ENCODE data around the gene HDAC4. TPM values are rescaled to one million over a fixed set of nuclear protein-coding genes. Genes with fewer than 3 reads are reported as not detected.

The HDAC4 gene
- total RNA-seq, 1 donor from 2014 or later, result 39.0 TPM

- DNase-seq (ENCODE audit: extremely low spot score, unreplicated experiment), result no peak
- no peaks in the 10 kb centered on the region for H3K9me3 Mint-ChIP-seq
- no peak overlapping the region for H3K27ac Mint-ChIP-seq
- TF ChIP-seq CTCF (conservative IDR thresholded peaks at IDR 0.05), result no peak
- no peaks in the 10 kb centered on the region for H3K36me3 Mint-ChIP-seq
- H3K4me3 Mint-ChIP-seq, result no peak overlapping the region
- H3K4me1 Mint-ChIP-seq (ENCODE audit: unreplicated experiment), result peaks cover 22% of the 10 kb centered on the region
- H3K27me3 Mint-ChIP-seq, result no peaks in the 10 kb centered on the region
These were observed 201.6 kb downstream of the HDAC4 start for GRCh38 chr2:239199041-239199768.

- Mint-ChIP-seq H3K4me3 (no peak overlapping the region), H3K4me1 (ENCODE audit: unreplicated experiment) (peaks cover 30% of the 10 kb centered on the region), H3K36me3 (no peaks in the 10 kb centered on the region), H3K9me3 (no peaks in the 10 kb centered on the region), H3K27me3 (no peaks in the 10 kb centered on the region), H3K27ac (no peak overlapping the region)
- DNase-seq (ENCODE audit: extremely low spot score, unreplicated experiment), result no peak
- TF ChIP-seq CTCF (conservative IDR thresholded peaks at IDR 0.05), result no peak
These were observed 202.6 kb downstream of the HDAC4 start for GRCh38 chr2:239198221-239198620.

- H3K36me3 Mint-ChIP-seq, result no peaks in the 10 kb centered on the region
- H3K4me1 Mint-ChIP-seq (ENCODE audit: unreplicated experiment), result peaks cover 32% of the 10 kb centered on the region
- no peaks in the 10 kb centered on the region for H3K27me3 Mint-ChIP-seq
- peak; percentile 34 for DNase-seq (ENCODE audit: extremely low spot score, unreplicated experiment)
- TF ChIP-seq CTCF (conservative IDR thresholded peaks at IDR 0.05), result no peak
- H3K9me3 Mint-ChIP-seq, result no peaks in the 10 kb centered on the region
- H3K27ac Mint-ChIP-seq, result no peak overlapping the region
- no peak overlapping the region for H3K4me3 Mint-ChIP-seq
These were observed 203.7 kb downstream of the HDAC4 start for GRCh38 chr2:239197146-239197545.

- Mint-ChIP-seq H3K4me1 (ENCODE audit: unreplicated experiment) (peaks cover 32% of the 10 kb centered on the region), H3K4me3 (no peak overlapping the region), H3K27me3 (no peaks in the 10 kb centered on the region), H3K36me3 (no peaks in the 10 kb centered on the region), H3K9me3 (no peaks in the 10 kb centered on the region), H3K27ac (no peak overlapping the region)
- TF ChIP-seq CTCF (conservative IDR thresholded peaks at IDR 0.05), result no peak
- DNase-seq (ENCODE audit: extremely low spot score, unreplicated experiment), result peak; percentile 55
These were observed 204.3 kb downstream of the HDAC4 start for GRCh38 chr2:239196474-239197021.

GRCh38 chr2:239195992-239196391, 204.8 kb downstream of the HDAC4 start:
- H3K4me1 Mint-ChIP-seq (ENCODE audit: unreplicated experiment), result peaks cover 29% of the 10 kb centered on the region
- H3K9me3 Mint-ChIP-seq, result no peaks in the 10 kb centered on the region
- no peak for TF ChIP-seq CTCF (conservative IDR thresholded peaks at IDR 0.05)
- no peaks in the 10 kb centered on the region for H3K36me3 Mint-ChIP-seq
- H3K4me3 Mint-ChIP-seq, result no peak overlapping the region
- peak overlapping the region; percentile 7 for H3K27ac Mint-ChIP-seq
- no peak for DNase-seq (ENCODE audit: extremely low spot score, unreplicated experiment)
- no peaks in the 10 kb centered on the region for H3K27me3 Mint-ChIP-seq

Measured in type B pancreatic cell (in vitro differentiated cells).